OCI-M1 (cell line): ENCODE data around the gene NIPAL4.

Experiments used
- DNase-seq: peaks from one replicate; lab custom pipeline; 2025; lab: John Stamatoyannopoulos, UW

NIPAL4 gene

GRCh38 chr5:157516626-157517325 lies 56.8 kb downstream of the NIPAL4 start:
- DNase-seq = no peak

DNA sequence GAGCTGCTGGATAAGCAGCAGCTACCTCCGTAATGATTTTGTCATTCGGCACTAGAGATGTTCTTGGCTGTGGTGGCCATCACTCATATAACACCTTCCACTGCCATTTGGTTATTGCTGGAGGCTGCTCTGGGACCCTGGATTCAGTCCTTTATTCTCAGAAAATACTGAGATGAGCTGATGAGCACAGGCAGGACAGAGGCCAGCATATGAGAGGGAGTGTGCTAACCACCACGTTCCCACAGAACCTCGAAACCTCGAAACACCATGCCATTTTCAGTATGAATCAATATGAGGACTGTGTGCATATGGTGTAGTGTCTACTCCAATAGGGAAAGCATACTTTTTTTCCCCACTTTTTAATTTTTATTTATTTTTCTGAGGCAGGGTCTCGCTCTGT lies 59.0 kb downstream of the NIPAL4 start:
- DNase-seq = no peak

GRCh38 chr5:157519579-157520253 lies 59.7 kb downstream of the NIPAL4 start:
- DNase-seq = no peak

- DNase-seq = no peak
Measured at GRCh38 chr5:157520911-157521703, 61.1 kb downstream of the NIPAL4 start.

DNA sequence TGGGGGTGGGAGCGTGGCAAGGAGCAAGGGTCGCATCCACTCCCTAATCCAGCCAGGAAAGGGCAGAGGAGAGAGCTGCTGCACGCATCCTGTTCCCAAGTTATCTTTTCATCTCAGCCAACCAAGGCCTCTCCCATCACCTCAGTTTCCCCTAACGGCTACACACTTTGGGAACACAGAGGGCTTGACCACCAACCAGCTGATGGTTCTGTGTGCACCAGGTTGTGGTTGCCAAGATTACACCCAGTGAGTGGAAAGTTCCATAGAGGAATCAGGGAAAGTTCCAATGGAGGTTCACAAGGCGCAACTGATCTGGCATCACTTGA lies 61.7 kb downstream of the NIPAL4 start:
- DNase-seq = no peak

GRCh38 chr5:157523976-157524375 lies 64.0 kb downstream of the NIPAL4 start:
- DNase-seq = no peak
